Suprapubic skin (tissue), 4 donors: ENCODE results near the gene LARP4. TPM values are rescaled to one million over a fixed set of nuclear protein-coding genes. Genes with fewer than 3 reads are reported as not detected.

ENCODE experiments used
- DNase-seq, 2 donors: peaks; one replicate each; pipeline ENCODE4 v3.0.0-alpha.2; 2019; ENCODE audit warnings: low spot score in 2 of 2
- H3K27ac ChIP-seq: fragments of 200-600 bp; sonication (generic); one replicate; pipeline ENCODE4 v1.5.1; 2019
- H3K27me3 ChIP-seq: fragments of 200-600 bp; sonication (generic); one replicate; pipeline ENCODE4 v1.5.1; 2019
- H3K36me3 ChIP-seq: fragments of 200-600 bp; sonication (generic); one replicate; pipeline ENCODE4 v1.5.1; 2019
- H3K4me1 ChIP-seq: fragments of 200-600 bp; sonication (generic); one replicate; pipeline ENCODE4 v1.5.1; 2019
- H3K4me3 ChIP-seq: fragments of 200-600 bp; sonication (generic); one replicate; pipeline ENCODE4 v1.5.1; 2019; ENCODE audit warnings: mild to moderate bottlenecking
- H3K9me3 ChIP-seq: fragments of 200-600 bp; sonication (generic); one replicate; pipeline ENCODE4 v1.5.1; 2019
- CTCF ChIP-seq, 2 donors: fragments of 200-600 bp in 1 of 2; fragments of 450-650 bp in 1 of 2; sonication (generic) in 1 of 2; IDR thresholded peaks; one replicate each; pipeline ENCODE4 v1.5.1; 2016 to 2019; ENCODE audit warnings: antibody characterized with exemption in 2 of 2, mild to moderate bottlenecking in 1 of 2, moderate library complexity in 1 of 2
- EP300 ChIP-seq: sonication (generic); formaldehyde crosslinking; IDR thresholded peaks from one replicate; pipeline ENCODE4 v1.6.1; 2017; ENCODE audit warnings: antibody characterized with exemption
- POLR2A ChIP-seq, 2 donors: fragments of 450-650 bp; IDR thresholded peaks; one replicate each; pipeline ENCODE4 v1.6.1; 2017; ENCODE audit warnings: antibody characterized with exemption in 2 of 2, mild to moderate bottlenecking in 2 of 2, moderate library complexity in 2 of 2
- POLR2AphosphoS5 ChIP-seq, 3 donors: sonication (generic); formaldehyde crosslinking; IDR thresholded peaks; one replicate each; pipeline ENCODE4 v1.6.1; 2017; ENCODE audit warnings: antibody characterized with exemption in 3 of 3
- WGBS: methylation state at CpG from one replicate; pipeline ENCODE4 v1.1.5; 2018; 5-methylcytosine and 5-hydroxymethylcytosine counted together
- total RNA-seq, 4 donors: library from RNA; depleted of rRNA; stranded (reverse); fragments of >200 nt; gene quantifications; one replicate each; pipeline ENCODE4 v1.1.0, GENCODE V29; 2016

Gene LARP4
- total RNA-seq, 4 donors from 2014 or later, result 23.5 to 43.0 (median 26.9) TPM

GRCh38 chr12:50523772-50524171 lies 123.1 kb downstream of the LARP4 start:
- Histone ChIP-seq H3K36me3 (peaks cover 3% of the 10 kb centered on the region), H3K4me3 (no peak overlapping the region), H3K27ac (no peak overlapping the region), H3K9me3 (no peaks in the 10 kb centered on the region), H3K4me1 (peaks cover 23% of the 10 kb centered on the region), H3K27me3 (no peaks in the 10 kb centered on the region)
- TF ChIP-seq CTCF (IDR thresholded peaks at IDR 0.05), result no peak
- no peak for TF ChIP-seq POLR2A (IDR thresholded peaks at IDR 0.05)
- TF ChIP-seq POLR2AphosphoS5 (IDR thresholded peaks at IDR 0.05), result no peak
- no peak for TF ChIP-seq EP300
- no peak for DNase-seq
- 100% methylated on average over 1 of the region's 1 CpG for WGBS

GRCh38 chr12:50524621-50525020 lies 123.9 kb downstream of the LARP4 start:
- H3K9me3 ChIP-seq, result no peaks in the 10 kb centered on the region
- peaks cover 3% of the 10 kb centered on the region for H3K36me3 ChIP-seq
- 100% methylated on average over 2 of the region's 2 CpGs for WGBS
- H3K4me3 ChIP-seq, result no peak overlapping the region
- TF ChIP-seq EP300, result no peak
- H3K27me3 ChIP-seq, result no peaks in the 10 kb centered on the region
- no peak for DNase-seq
- H3K4me1 ChIP-seq, result peaks cover 17% of the 10 kb centered on the region
- H3K27ac ChIP-seq, result no peak overlapping the region

GRCh38 chr12:50525422-50525821 lies 124.7 kb downstream of the LARP4 start:
- H3K9me3 ChIP-seq, result no peaks in the 10 kb centered on the region
- 84% methylated on average over 2 of the region's 2 CpGs for WGBS
- no peak for TF ChIP-seq EP300
- no peak for TF ChIP-seq CTCF (IDR thresholded peaks at IDR 0.05)
- no peak for TF ChIP-seq POLR2A (IDR thresholded peaks at IDR 0.05)
- no peak for TF ChIP-seq POLR2AphosphoS5 (IDR thresholded peaks at IDR 0.05)
- DNase-seq, result no peak
- no peak overlapping the region for H3K4me3 ChIP-seq
- H3K27me3 ChIP-seq, result no peaks in the 10 kb centered on the region
- peaks cover 17% of the 10 kb centered on the region for H3K4me1 ChIP-seq
- H3K27ac ChIP-seq, result no peak overlapping the region
- peaks cover 3% of the 10 kb centered on the region for H3K36me3 ChIP-seq

GRCh38 chr12:50527359-50527726 lies 126.7 kb downstream of the LARP4 start:
- Histone ChIP-seq H3K9me3 (no peaks in the 10 kb centered on the region), H3K36me3 (peaks cover 3% of the 10 kb centered on the region), H3K27me3 (no peaks in the 10 kb centered on the region), H3K4me1 (peaks cover 20% of the 10 kb centered on the region), H3K27ac (no peak overlapping the region), H3K4me3 (no peak overlapping the region)
- DNase-seq, result no peak
- WGBS, result 99% methylated on average over 5 of the region's 5 CpGs
- TF ChIP-seq CTCF (IDR thresholded peaks at IDR 0.05) (no peak), POLR2AphosphoS5 (IDR thresholded peaks at IDR 0.05) (no peak), POLR2A (IDR thresholded peaks at IDR 0.05) (no peak), EP300 (no peak)

GRCh38 chr12:50528800-50529199 lies 128.1 kb downstream of the LARP4 start:
- no peaks in the 10 kb centered on the region for H3K9me3 ChIP-seq
- WGBS, result 96% methylated on average over 1 of the region's 1 CpG
- no peaks in the 10 kb centered on the region for H3K27me3 ChIP-seq
- H3K4me3 ChIP-seq, result no peak overlapping the region
- H3K27ac ChIP-seq, result no peak overlapping the region
- TF ChIP-seq EP300 (no peak), CTCF (IDR thresholded peaks at IDR 0.05) (no peak)
- peaks cover 3% of the 10 kb centered on the region for H3K36me3 ChIP-seq
- peaks cover 34% of the 10 kb centered on the region for H3K4me1 ChIP-seq
- DNase-seq, result no peak

- Histone ChIP-seq H3K36me3 (peaks cover 3% of the 10 kb centered on the region), H3K4me1 (peaks cover 37% of the 10 kb centered on the region), H3K9me3 (no peaks in the 10 kb centered on the region), H3K27ac (no peak overlapping the region), H3K27me3 (no peaks in the 10 kb centered on the region), H3K4me3 (no peak overlapping the region)
- DNase-seq, result no peak
- WGBS, result 70% methylated on average over 3 of the region's 3 CpGs
- no peak for TF ChIP-seq EP300
- TF ChIP-seq CTCF (IDR thresholded peaks at IDR 0.05), result no peak
- TF ChIP-seq POLR2AphosphoS5 (IDR thresholded peaks at IDR 0.05), result no peak
- no peak for TF ChIP-seq POLR2A (IDR thresholded peaks at IDR 0.05)
These were observed 128.7 kb downstream of the LARP4 start for GRCh38 chr12:50529345-50529744.
